Right lobe of liver (tissue), 6 donors: ENCODE data around the gene CD48. TPM values are rescaled to one million over a fixed set of nuclear protein-coding genes. Genes with fewer than 3 reads are reported as not detected.

ENCODE experiments used
- ATAC-seq, 4 donors: fragments of 200-7000 bp; cut with Tn5 transposase; one replicate each; pipeline ENCODE4 v1.9.1; 2020; ENCODE audit warnings: mild to moderate bottlenecking in 4 of 4, moderate library complexity in 4 of 4
- DNase-seq, 3 donors: peaks; one replicate each; pipeline ENCODE4 v3.0.0-alpha.2; 2020
- H3K27ac ChIP-seq, 3 donors: fragments of 200-600 bp; one replicate each; pipeline ENCODE4 v1.8.0; 2022
- H3K27me3 ChIP-seq, 2 donors: fragments of 200-600 bp; one replicate each; pipeline ENCODE4 v1.8.0; 2022
- H3K36me3 ChIP-seq, 4 donors: fragments of 200-600 bp; sonication (generic) in 1 of 4; one replicate each; pipeline versions ENCODE4 v1.5.1 to v1.8.0; 2017 to 2022; ENCODE audit warnings: control low read depth in 1 of 4
- H3K4me1 ChIP-seq, 4 donors: fragments of 200-600 bp; sonication (generic) in 1 of 4; one replicate each; pipeline versions ENCODE4 v1.5.1 to v1.8.0; 2017 to 2022; ENCODE audit warnings: control low read depth in 1 of 4
- H3K4me3 ChIP-seq, 3 donors: fragments of 200-600 bp; one replicate each; pipeline ENCODE4 v1.8.0; 2022
- H3K9me3 ChIP-seq, 4 donors: fragments of 200-600 bp; sonication (generic) in 1 of 4; one replicate each; pipeline versions ENCODE4 v1.5.1 to v1.8.0; 2017 to 2022; ENCODE audit warnings: control low read depth in 1 of 4
- CTCF ChIP-seq, 4 donors: fragments of 200-600 bp in 3 of 4; fragments of 450-650 bp in 1 of 4; IDR thresholded peaks; one replicate each; pipeline versions ENCODE4 v1.5.1 to v1.8.0; 2016 to 2022; ENCODE audit warnings: antibody characterized with exemption in 4 of 4, mild to moderate bottlenecking in 2 of 4
- POLR2A ChIP-seq: fragments of 450-650 bp; IDR thresholded peaks from one replicate; pipeline ENCODE4 v1.6.1; 2017; ENCODE audit warnings: antibody characterized with exemption, mild to moderate bottlenecking
- WGBS: methylation state at CpG from one replicate; pipeline ENCODE4 v1.1.6; 2018; ENCODE audit warnings: low coverage, low lambda C conversion rate; ENCODE audit not compliant: insufficient coverage; ENCODE audit errors: missing lambda C conversion rate; 5-methylcytosine and 5-hydroxymethylcytosine counted together
- intact Hi-C, 2 donors: fragments of 100-400 bp; cut with DNase I; formaldehyde crosslinking; loops; one replicate each; pipeline versions ENCODE4 v1.11.2 to v1.14.1; 2022
- total RNA-seq, 6 experiments: library from RNA; depleted of rRNA in 2 of 6; stranded (reverse); fragments of >200 nt in 2 of 6; fragmentation: NEBNext Ultra II Directional in 3 of 6; extraction: Animal tissue kit (Norgen Biotek cat#: 25700) in 3 of 6; gene quantifications; one replicate each; pipeline versions ENCODE4 v1.1.0 to v1.2.4, GENCODE V29; 2016 to 2023
- donor health status: DM: no; HTN: yes; CAD: no.
- donor health status: DM: no; HTN: no; CAD: no.
- donor health status: DM: no; HTN: no; CAD: no.
- donor health status: DM: no; HTN: yes; CAD: no.
- donor health status: DM: no; HTN: yes; CAD: no.

The CD48 gene
- total RNA-seq, 6 experiments from 2014 or later = 0.68 to 5.0 (median 3.4) TPM

GRCh38 chr1:160746836-160747500, 35.3 kb upstream of the CD48 start:
- no peak for TF ChIP-seq CTCF (IDR thresholded peaks at IDR 0.05)
- TF ChIP-seq POLR2A = no peak
- DNase-seq (no peak), ATAC-seq (no peak)
- H3K36me3 ChIP-seq = no peaks in the 10 kb centered on the region
- no peaks in the 10 kb centered on the region for H3K27me3 ChIP-seq
- H3K4me3 ChIP-seq = no peak overlapping the region
- H3K4me1 ChIP-seq = no peaks in the 10 kb centered on the region
- intact Hi-C loops = no loop called here
- H3K27ac ChIP-seq = no peak overlapping the region
- no peaks in the 10 kb centered on the region for H3K9me3 ChIP-seq
- 79% methylated on average over 6 of the region's 7 CpGs for WGBS

- intact Hi-C loops = no loop called here
- Histone ChIP-seq H3K4me3 (no peak overlapping the region), H3K27me3 (no peaks in the 10 kb centered on the region), H3K9me3 (no peaks in the 10 kb centered on the region), H3K27ac (no peak overlapping the region), H3K4me1 (no peaks in the 10 kb centered on the region), H3K36me3 (no peaks in the 10 kb centered on the region)
- 38% methylated on average over 1 of the region's 1 CpG for WGBS
- no peak for ATAC-seq
- TF ChIP-seq CTCF (IDR thresholded peaks at IDR 0.05) (no peak), POLR2A (no peak)
- DNase-seq = no peak
These were observed 33.9 kb upstream of the CD48 start for GRCh38 chr1:160745551-160745950.

GRCh38 chr1:160744852-160745520, 33.4 kb upstream of the CD48 start:
- TF ChIP-seq CTCF (IDR thresholded peaks at IDR 0.05) (no peak), POLR2A (no peak)
- H3K4me1 ChIP-seq = no peaks in the 10 kb centered on the region
- ATAC-seq (no peak), DNase-seq (no peak)
- WGBS = 51% methylated on average over 5 of the region's 5 CpGs
- H3K9me3 ChIP-seq = no peaks in the 10 kb centered on the region
- H3K27me3 ChIP-seq = no peaks in the 10 kb centered on the region
- no peaks in the 10 kb centered on the region for H3K36me3 ChIP-seq
- no peak overlapping the region for H3K4me3 ChIP-seq
- intact Hi-C loops = no loop called here
- no peak overlapping the region for H3K27ac ChIP-seq

GRCh38 chr1:160744199-160744851, 32.7 kb upstream of the CD48 start:
- no peaks in the 10 kb centered on the region for H3K4me1 ChIP-seq

More at GRCh38 chr1:160744199-160744851, 32.7 kb upstream of the CD48 start:
- H3K27ac ChIP-seq = no peak overlapping the region
- TF ChIP-seq CTCF (IDR thresholded peaks at IDR 0.05) (no peak), POLR2A (no peak)
- intact Hi-C loops = no loop called here
- H3K4me3 ChIP-seq = no peak overlapping the region
- no peaks in the 10 kb centered on the region for H3K36me3 ChIP-seq
- ATAC-seq (peak in 1 of 4 donors; percentile 20), DNase-seq (no peak)
- H3K9me3 ChIP-seq = no peaks in the 10 kb centered on the region
- 65% methylated on average over 7 of the region's 7 CpGs for WGBS
- no peaks in the 10 kb centered on the region for H3K27me3 ChIP-seq
